HG03342 (cell line): ENCODE data around the gene FBXL7.

ENCODE experiments used
- ATAC-seq: cut with Tn5 transposase; IDR thresholded peaks from one replicate; pipeline ENCODE4 v1.9.1; 2021; ENCODE audit warnings: mild to moderate bottlenecking, moderate library complexity; ENCODE audit not compliant: unreplicated experiment

FBXL7 gene

GRCh38 chr5:15609076-15609725, 109.2 kb downstream of the FBXL7 start:
- no peak for ATAC-seq

GRCh38 chr5:15610216-15610615, 110.2 kb downstream of the FBXL7 start:
- no peak for ATAC-seq

DNA sequence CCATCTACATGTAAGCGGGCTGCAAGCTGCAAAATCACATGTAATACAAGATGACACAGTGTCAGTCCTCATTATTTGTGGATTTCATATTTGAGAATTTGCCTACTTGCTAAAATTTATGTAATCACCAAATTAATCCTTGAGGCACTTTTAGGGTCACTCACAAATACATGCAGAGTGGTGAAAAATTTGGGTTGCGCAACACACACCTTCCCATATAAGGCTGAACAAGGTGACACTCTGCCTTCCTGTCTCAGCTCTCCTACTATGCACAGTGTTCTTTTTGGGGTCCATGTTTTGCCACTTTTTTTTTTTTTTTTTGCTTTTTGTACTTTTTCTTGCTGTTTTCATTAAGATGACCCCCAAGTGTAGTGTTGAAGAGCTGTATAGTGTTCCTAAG, 111.0 kb downstream of the FBXL7 start:
- no peak for ATAC-seq

DNA sequence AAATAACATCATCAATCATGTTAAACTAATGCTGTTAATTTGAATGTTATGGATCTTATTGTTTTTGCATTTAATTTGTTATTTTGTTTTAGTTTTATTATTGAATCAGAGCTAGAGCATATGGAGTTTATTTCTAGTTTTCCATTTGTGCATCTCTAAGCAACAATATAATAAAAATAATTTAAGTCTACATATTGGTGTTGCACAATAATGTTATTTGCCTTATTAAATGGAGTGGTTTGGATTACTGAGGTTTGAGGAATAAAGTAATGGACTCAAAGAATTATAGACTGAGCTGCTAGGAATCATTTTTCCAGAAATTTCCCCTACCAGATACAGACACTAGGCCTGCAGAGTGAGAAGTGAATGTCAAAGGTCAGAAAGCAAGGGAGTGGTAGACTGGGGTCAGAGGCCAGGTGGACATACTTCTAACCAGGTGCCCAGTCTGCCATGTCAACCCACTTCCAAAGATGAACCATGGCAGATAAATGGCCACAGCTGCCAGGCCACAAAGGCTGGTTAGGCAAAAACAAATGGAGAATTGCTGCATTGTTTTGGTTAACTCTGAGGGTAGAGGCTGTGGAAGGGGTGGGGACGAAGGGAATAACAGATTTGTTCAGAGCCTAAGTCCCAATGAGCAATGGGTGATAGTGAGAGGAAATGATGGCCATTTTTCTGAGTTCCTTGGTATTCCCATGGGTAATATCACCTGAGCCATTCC, 113.1 kb downstream of the FBXL7 start:
- ATAC-seq, result no peak

GRCh38 chr5:15614679-15615078, 114.7 kb downstream of the FBXL7 start:
- no peak for ATAC-seq

DNA sequence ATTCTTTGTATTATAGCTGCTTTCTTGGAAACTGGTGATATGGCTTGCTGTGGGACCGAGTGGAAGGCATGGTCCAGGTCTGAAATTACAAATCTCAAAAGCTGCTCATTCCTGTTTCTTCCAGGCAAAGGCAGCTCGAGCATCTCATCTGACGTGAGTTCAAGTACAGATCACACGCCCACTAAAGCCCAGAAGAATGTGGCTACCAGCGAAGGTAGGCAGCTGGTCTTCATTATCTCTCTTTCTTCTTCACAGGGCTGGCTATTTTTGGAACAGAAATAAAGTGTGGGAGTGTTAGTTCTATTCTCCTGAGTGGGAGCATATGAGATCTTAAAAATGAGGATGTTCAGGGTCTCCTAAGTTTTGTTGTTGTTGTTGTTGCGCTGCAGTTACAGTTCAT, 115.9 kb downstream of the FBXL7 start:
- no peak for ATAC-seq

GRCh38 chr5:15618938-15619337, 119.0 kb downstream of the FBXL7 start:
- no peak for ATAC-seq

- ATAC-seq, result no peak
These were observed 120.5 kb downstream of the FBXL7 start for GRCh38 chr5:15620501-15620900.

DNA sequence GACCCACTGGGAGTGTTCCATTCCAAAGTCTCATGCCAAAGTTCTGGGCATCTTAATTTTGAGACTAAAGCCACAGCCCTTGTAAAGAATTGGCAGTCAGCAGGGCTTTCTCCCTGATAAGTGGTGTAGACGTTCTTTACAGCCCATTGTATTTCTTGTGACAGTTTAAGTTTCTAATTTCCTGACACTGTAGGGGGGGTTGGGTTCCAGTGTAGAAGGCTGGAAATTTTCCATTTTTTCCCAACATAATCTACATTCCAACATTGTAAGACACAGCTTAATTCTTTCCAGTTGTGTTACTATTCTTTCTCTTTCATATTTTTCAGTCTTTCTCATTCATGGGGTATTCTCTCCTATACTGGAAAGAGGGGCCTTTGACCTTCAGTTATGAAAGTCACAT, 121.1 kb downstream of the FBXL7 start:
- ATAC-seq, result no peak

DNA sequence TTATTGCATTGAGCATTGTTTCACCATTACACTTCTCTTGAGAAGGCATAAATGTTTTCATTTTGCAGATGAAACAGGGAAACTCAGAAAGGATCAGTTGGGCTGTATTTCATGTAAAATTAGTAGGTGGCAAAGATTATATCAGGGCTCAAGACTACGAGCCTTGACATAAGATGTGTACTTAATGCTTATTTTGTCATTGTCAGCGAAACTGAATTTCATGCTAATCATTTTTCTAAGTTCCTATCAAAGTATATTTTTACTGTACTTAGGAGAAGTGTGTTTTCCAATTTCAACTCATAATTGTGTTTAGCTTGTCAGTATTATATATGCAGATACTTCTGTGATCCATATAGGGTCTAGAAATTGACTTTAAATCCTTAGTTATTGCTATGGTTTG, 123.8 kb downstream of the FBXL7 start:
- no peak for ATAC-seq

- no peak for ATAC-seq
These were observed 127.1 kb downstream of the FBXL7 start for GRCh38 chr5:15627109-15627508.

DNA sequence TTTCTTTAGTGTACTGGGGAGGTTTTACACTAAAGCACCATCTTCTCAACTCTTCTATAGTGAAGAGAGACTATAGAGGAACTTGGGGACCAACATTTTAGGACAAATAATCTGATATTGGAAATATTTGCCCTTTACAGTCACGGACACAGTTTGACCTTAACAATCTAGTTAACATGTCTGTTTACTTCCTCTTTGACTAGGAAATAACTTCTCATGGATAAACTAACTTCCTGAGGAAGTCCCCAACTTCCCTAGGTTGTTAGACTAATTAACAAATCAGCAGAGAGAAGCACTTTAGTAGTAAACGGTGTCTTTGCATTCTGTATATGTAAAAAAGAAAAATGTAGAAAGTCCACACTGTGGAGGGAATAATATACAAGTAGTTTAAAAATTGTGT, 127.7 kb downstream of the FBXL7 start:
- ATAC-seq, result no peak

- ATAC-seq, result no peak
These were observed 130.5 kb downstream of the FBXL7 start for GRCh38 chr5:15630441-15630840.

GRCh38 chr5:15634591-15635288, 134.8 kb downstream of the FBXL7 start:
- ATAC-seq, result no peak

- no peak for ATAC-seq
These were observed 135.3 kb downstream of the FBXL7 start for GRCh38 chr5:15635289-15635616.

DNA sequence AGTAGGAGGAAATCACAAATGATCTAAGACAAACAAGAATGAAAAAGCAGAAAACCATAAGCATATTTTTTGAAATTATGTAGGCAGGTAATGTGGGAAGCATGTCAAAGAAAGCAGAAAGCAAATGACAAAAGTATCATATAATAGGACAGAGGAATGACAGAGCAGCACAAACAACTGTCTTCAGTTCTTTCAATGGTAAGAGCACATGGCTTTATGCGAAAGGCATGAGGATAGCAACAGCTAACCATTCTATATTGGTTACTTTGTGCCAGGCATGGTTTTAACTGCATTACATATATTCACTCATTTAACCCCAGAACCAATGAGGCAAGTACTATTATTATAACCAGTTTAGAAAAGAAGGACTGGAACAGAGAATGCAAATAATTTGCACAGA, 137.4 kb downstream of the FBXL7 start:
- no peak for ATAC-seq

DNA sequence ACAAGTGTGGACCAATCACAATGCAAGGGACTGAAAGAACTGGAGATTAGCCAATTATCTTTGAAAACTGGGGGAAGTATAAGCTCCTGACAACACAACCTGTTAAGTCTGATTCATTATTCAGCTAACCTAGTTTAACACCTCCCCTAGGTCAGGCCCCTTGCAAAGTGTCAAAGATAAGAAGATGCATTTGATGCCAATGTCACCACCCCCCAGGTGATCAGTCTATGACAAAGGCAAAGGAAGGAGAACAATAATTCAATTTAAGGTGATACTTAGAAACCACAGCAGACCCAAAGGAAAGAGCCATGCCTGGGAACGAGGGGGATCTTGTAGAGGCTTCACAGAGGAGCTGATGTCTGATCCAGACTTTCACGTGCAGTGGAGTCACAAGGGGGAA, 137.9 kb downstream of the FBXL7 start:
- no peak for ATAC-seq

DNA sequence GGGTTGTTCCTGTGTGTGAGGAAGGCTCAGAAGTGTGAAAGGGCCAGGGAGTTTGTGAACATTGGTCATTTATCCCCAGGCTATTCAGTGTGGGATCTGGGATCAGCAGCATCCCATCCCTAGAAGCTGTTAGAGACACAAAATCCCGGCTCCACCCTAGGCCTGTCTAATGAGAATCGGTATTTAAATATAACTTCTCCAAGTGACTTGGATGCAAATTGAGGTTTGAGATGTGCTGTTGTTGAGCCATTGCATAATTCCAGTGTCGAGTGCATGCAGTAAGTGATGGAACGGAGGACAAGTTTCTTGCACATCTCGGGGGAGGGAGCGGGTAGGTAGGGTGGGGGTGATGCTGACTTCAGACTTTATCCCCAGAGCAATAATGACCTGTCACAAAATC, 138.3 kb downstream of the FBXL7 start:
- no peak for ATAC-seq

- no peak for ATAC-seq
These were observed 139.3 kb downstream of the FBXL7 start for GRCh38 chr5:15639288-15639687.

DNA sequence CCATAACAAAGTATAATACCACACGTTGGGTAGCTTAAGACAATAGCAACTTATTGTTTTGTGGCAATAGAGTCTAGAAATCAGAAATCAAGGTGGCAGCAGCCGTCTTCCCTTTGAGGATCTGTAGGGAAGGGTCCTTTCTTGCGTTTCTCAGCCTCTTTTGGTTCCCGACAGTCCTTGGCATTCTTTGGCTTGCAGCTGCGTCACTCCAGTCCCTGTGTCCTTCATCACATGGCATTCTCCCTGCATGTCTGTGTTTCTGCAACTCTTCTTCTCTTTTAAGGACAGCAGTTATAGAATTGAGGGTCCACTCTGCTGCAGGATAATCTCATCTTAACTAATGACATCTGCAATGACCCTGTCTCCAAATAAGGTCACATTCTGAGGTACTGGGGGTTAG, 140.1 kb downstream of the FBXL7 start:
- ATAC-seq, result no peak

GRCh38 chr5:15643731-15644130, 143.8 kb downstream of the FBXL7 start:
- no peak for ATAC-seq

DNA sequence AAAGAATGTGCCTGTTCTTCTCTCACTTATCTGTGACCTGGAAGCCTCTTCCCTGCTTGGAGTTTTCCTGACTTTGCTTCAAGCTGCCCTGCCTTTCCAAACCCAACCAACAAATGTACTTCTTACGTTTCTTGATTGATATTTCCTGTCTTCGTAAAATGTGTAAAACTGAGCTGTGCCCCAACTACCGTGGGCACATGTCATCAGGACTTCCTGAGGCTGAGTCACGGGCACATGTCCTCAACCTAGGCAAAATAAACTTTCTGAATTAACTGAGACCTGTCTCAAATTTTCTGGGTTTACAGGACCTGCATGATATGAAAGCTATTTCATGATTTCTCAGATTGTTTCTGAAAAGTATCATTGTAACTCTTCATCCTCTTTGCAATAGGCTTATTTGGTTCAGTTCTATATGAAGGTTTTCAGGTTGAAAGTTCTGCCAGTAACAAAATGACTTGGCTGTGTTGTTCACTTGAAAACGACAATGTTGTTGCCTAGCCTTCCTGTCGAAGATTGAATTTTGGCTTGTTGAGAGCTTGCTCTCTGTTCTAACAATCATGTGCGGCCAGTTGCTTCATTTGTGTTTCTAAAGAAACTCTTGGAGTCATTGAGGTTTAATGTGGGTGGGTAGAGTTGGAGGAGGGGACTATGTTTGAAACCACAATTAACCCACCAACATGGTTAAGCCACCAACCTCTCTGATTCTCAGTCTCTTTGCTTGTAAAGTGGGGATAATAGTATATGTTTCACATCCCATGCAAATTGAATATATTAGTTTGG, 145.6 kb downstream of the FBXL7 start:
- no peak for ATAC-seq
